ENCODE data around the gene TMEM8B.

Gene TMEM8B

DNA sequence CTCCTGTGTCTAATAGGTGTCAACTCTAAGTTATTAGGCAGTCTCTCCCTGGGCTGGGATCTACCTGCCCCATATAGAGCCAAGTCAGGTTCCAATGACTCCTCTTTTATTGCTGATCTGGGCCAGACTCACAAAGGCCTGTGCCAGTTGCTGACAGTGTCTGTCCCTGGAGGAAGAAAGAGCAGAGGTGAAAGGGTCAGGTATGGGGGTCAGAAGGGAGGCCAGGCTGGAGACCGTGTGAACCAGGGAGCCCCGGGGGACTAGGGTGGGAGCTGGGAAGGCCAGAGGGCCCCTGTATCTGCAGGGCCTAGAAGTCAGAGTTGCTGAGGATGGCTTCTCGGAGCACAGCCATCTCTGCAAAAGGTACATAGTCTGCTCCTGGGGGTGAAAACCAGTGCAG is 10.7 kb upstream of the TMEM8B start:
- Histone ChIP-seq H3K36me3 (replicated peaks; ENCODE audit: insufficient read depth, low read length) (no peaks in the 10 kb centered on the region), H2AFZ (ENCODE audit: low read length) (no peak overlapping the region), H3K79me2 (ENCODE audit: low read length) (no peaks in the 10 kb centered on the region), H3K4me1 (ENCODE audit: low read length) (peaks cover 8% of the 10 kb centered on the region; the same call in 1 of the 2 replicates), H3K4me3 (ENCODE audit: low read length) (no peak overlapping the region), H3K4me2 (ENCODE audit: low read depth, low read length) (no peak overlapping the region), H3F3A (ENCODE audit: insufficient read depth, low read length) (peaks cover 13% of the 10 kb centered on the region; the same call in 1 of the 2 replicates), H3K9ac (ENCODE audit: low read length) (no peak overlapping the region), H4K20me1 (ENCODE audit: insufficient read depth, low read length) (no peaks in the 10 kb centered on the region), H3K27me3 (replicated peaks; ENCODE audit: insufficient read depth, low read length) (no peaks in the 10 kb centered on the region; the same call in 1 of the 2 replicates), H3K9me2 (replicated peaks; ENCODE audit: insufficient read depth, low read length) (no peaks in the 10 kb centered on the region), H3K27ac (ENCODE audit: low read length) (no peak overlapping the region), H3K9me3 (replicated peaks; ENCODE audit: insufficient read depth, low read length) (no peaks in the 10 kb centered on the region)
- no peak for TF ChIP-seq EZH2 (optimal IDR thresholded peaks at IDR 0.05; ENCODE audit: low read depth, low read length)
- no peak for DNase-seq

DNA sequence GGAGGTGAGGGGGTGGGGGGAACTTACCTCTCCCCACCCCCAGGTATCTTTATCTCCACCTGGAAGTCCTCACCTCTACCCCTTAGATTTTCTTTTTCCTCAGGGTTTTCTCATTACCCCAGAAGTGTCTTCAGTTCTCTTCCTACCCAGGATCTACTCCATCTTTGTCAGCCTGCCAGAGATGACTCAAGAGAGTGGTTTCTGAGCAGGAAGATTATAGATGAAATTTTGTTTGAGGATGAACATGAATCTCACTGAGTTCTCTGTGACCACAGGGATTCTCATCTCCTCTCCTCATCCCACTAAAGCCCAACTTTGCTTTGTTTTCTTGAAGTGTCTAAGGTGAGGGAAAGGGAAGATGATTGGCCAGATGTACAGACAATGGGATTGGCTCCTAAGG is 9.0 kb upstream of the TMEM8B start:
- Histone ChIP-seq H3K79me2 (ENCODE audit: low read length) (no peaks in the 10 kb centered on the region), H3F3A (ENCODE audit: insufficient read depth, low read length) (0 out of 2 replicates have a peak, but pooled peaks cover 2% of the 10 kb centered on the region), H3K4me3 (ENCODE audit: low read length) (no peak overlapping the region), H3K4me2 (ENCODE audit: low read depth, low read length) (no peak overlapping the region), H3K27ac (ENCODE audit: low read length) (no peak overlapping the region), H3K27me3 (replicated peaks; ENCODE audit: insufficient read depth, low read length) (no peaks in the 10 kb centered on the region; the same call in 1 of the 2 replicates), H2AFZ (ENCODE audit: low read length) (no peak overlapping the region), H3K4me1 (ENCODE audit: low read length) (no peaks in the 10 kb centered on the region), H4K20me1 (ENCODE audit: insufficient read depth, low read length) (no peaks in the 10 kb centered on the region), H3K9me3 (replicated peaks; ENCODE audit: insufficient read depth, low read length) (no peaks in the 10 kb centered on the region), H3K9ac (ENCODE audit: low read length) (no peak overlapping the region), H3K9me2 (replicated peaks; ENCODE audit: insufficient read depth, low read length) (no peaks in the 10 kb centered on the region), H3K36me3 (replicated peaks; ENCODE audit: insufficient read depth, low read length) (no peaks in the 10 kb centered on the region)
- DNase-seq = no peak
- TF ChIP-seq EZH2 (optimal IDR thresholded peaks at IDR 0.05; ENCODE audit: low read depth, low read length) (no peak), EZH2phosphoT487 (IDR thresholded peaks at IDR 0.05; ENCODE audit: low read length) (no peak)
- TF ChIP-seq, protein P1, sequence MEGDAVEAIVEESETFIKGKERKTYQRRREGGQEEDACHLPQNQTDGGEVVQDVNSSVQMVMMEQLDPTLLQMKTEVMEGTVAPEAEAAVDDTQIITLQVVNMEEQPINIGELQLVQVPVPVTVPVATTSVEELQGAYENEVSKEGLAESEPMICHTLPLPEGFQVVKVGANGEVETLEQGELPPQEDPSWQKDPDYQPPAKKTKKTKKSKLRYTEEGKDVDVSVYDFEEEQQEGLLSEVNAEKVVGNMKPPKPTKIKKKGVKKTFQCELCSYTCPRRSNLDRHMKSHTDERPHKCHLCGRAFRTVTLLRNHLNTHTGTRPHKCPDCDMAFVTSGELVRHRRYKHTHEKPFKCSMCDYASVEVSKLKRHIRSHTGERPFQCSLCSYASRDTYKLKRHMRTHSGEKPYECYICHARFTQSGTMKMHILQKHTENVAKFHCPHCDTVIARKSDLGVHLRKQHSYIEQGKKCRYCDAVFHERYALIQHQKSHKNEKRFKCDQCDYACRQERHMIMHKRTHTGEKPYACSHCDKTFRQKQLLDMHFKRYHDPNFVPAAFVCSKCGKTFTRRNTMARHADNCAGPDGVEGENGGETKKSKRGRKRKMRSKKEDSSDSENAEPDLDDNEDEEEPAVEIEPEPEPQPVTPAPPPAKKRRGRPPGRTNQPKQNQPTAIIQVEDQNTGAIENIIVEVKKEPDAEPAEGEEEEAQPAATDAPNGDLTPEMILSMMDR (IDR thresholded peaks at IDR 0.05; ENCODE audit: low read length) = no peak

DNA sequence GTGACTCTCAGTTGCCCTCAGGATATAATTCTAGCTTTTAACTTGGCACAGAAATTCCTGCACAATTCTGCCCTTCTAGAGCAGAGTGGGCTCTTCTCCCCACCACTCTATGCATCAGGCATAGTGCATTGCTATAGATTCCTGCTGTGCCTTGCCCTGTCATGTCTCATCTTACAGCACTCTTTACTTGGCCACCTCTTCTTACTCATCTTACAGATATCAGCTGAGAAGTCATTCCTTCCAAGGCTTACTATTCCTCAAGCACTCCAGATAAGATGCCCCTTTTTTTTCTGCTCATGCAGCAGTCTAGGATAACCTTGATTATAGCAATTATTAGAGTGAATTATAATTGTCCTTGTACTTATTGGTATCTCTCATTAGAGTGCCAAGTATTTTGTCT is 6.1 kb upstream of the TMEM8B start:
- no peak for TF ChIP-seq EZH2 (optimal IDR thresholded peaks at IDR 0.05; ENCODE audit: low read depth, low read length)
- TF ChIP-seq, protein P1 (IDR thresholded peaks at IDR 0.05; ENCODE audit: low read length) = no peak
- TF ChIP-seq EZH2phosphoT487 (IDR thresholded peaks at IDR 0.05; ENCODE audit: low read length) = no peak
- no peak for DNase-seq
- no peak overlapping the region for H3K4me2 ChIP-seq (ENCODE audit: low read depth, low read length)
- no peak overlapping the region for H3K27ac ChIP-seq (ENCODE audit: low read length)
- no peaks in the 10 kb centered on the region for H4K20me1 ChIP-seq (ENCODE audit: insufficient read depth, low read length)
- H3F3A ChIP-seq (ENCODE audit: insufficient read depth, low read length) = no peaks in the 10 kb centered on the region
- H3K36me3 ChIP-seq (replicated peaks; ENCODE audit: insufficient read depth, low read length) = no peaks in the 10 kb centered on the region
- no peak overlapping the region for H2AFZ ChIP-seq (ENCODE audit: low read length)
- no peaks in the 10 kb centered on the region for H3K9me2 ChIP-seq (replicated peaks; ENCODE audit: insufficient read depth, low read length)
- H3K9ac ChIP-seq (ENCODE audit: low read length) = no peak overlapping the region
- no peak overlapping the region for H3K4me3 ChIP-seq (ENCODE audit: low read length)
- no peaks in the 10 kb centered on the region; the same call in 1 of the 2 replicates for H3K27me3 ChIP-seq (replicated peaks; ENCODE audit: insufficient read depth, low read length)
- no peaks in the 10 kb centered on the region for H3K79me2 ChIP-seq (ENCODE audit: low read length)
- no peaks in the 10 kb centered on the region for H3K4me1 ChIP-seq (ENCODE audit: low read length)
- no peaks in the 10 kb centered on the region for H3K9me3 ChIP-seq (replicated peaks; ENCODE audit: insufficient read depth, low read length)

DNA sequence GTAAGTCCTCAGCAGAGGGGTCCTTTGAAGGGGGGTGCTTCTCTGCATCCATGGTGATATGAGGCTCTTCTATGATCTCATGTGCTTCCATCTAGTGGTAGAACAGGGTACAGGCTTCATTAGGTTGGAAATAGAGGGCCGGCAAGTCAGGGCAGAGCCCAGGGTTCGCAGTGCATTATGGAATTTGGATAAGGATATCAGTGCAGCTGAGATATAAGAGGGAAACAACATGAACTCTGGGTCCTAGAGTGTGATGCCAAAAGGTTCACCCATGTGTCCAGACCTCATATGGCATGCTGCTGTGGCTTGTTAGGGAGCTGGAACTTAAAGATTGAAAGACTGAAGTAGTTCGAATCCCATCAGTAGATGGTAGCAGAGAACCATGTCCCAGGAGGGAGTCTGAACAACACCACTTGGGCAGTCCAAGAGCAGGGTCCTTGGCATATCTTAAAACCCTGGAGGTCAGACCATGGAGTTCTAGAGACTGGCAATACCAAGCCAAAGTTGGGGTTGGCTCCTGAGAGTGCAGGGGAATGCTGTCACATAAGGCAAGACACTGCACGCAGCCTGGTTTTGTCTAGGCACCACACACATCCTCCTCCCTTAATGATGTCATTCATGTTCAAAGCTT is 2.8 kb upstream of the TMEM8B start:
- H3K9ac ChIP-seq (ENCODE audit: low read length) = no peak overlapping the region
- H3K27me3 ChIP-seq (replicated peaks; ENCODE audit: insufficient read depth, low read length) = no peaks in the 10 kb centered on the region
- peak; percentile 70 for DNase-seq
- 0 out of 2 replicates have a peak, but pooled peaks cover 3% of the 10 kb centered on the region for H3K79me2 ChIP-seq (ENCODE audit: low read length)
- peak overlapping the region; percentile 73 for H2AFZ ChIP-seq (ENCODE audit: low read length)
- peak overlapping the region; percentile 89 for H3K4me2 ChIP-seq (ENCODE audit: low read depth, low read length)
- H3K36me3 ChIP-seq (replicated peaks; ENCODE audit: insufficient read depth, low read length) = no peaks in the 10 kb centered on the region
- no peak overlapping the region for H3K27ac ChIP-seq (ENCODE audit: low read length)
- no peaks in the 10 kb centered on the region for H3K9me3 ChIP-seq (replicated peaks; ENCODE audit: insufficient read depth, low read length)
- H3K4me3 ChIP-seq (ENCODE audit: low read length) = no peak overlapping the region; the same call in 1 of the 2 replicates
- H3K9me2 ChIP-seq (replicated peaks; ENCODE audit: insufficient read depth, low read length) = no peaks in the 10 kb centered on the region
- no peaks in the 10 kb centered on the region for H4K20me1 ChIP-seq (ENCODE audit: insufficient read depth, low read length)
- TF ChIP-seq EZH2 (optimal IDR thresholded peaks at IDR 0.05; ENCODE audit: low read depth, low read length) = no peak
- TF ChIP-seq, protein P1 (IDR thresholded peaks at IDR 0.05; ENCODE audit: low read length) = peak; percentile 90
- peaks cover 9% of the 10 kb centered on the region for H3K4me1 ChIP-seq (ENCODE audit: low read length)
- H3F3A ChIP-seq (ENCODE audit: insufficient read depth, low read length) = no peaks in the 10 kb centered on the region
